GM12874 (cell line): ENCODE data around the gene HSF5.

ENCODE experiments used
- TF ChIP-seq, protein P1 (sequence below): IDR thresholded peaks from 2 replicates; pipeline ENCODE4 v1.5.1; 2011; ENCODE audit warnings: low read depth, mild to moderate bottlenecking, control low read depth, low read length, moderate library complexity; ENCODE audit not compliant: insufficient read depth

HSF5 gene

GRCh38 chr17:58411408-58411894 is 76.8 kb downstream of the HSF5 start:
- TF ChIP-seq, protein P1, sequence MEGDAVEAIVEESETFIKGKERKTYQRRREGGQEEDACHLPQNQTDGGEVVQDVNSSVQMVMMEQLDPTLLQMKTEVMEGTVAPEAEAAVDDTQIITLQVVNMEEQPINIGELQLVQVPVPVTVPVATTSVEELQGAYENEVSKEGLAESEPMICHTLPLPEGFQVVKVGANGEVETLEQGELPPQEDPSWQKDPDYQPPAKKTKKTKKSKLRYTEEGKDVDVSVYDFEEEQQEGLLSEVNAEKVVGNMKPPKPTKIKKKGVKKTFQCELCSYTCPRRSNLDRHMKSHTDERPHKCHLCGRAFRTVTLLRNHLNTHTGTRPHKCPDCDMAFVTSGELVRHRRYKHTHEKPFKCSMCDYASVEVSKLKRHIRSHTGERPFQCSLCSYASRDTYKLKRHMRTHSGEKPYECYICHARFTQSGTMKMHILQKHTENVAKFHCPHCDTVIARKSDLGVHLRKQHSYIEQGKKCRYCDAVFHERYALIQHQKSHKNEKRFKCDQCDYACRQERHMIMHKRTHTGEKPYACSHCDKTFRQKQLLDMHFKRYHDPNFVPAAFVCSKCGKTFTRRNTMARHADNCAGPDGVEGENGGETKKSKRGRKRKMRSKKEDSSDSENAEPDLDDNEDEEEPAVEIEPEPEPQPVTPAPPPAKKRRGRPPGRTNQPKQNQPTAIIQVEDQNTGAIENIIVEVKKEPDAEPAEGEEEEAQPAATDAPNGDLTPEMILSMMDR: no peak

- TF ChIP-seq, protein P1: no peak
These were observed 77.3 kb downstream of the HSF5 start for GRCh38 chr17:58410714-58411407.

GRCh38 chr17:58409432-58409831 is 78.8 kb downstream of the HSF5 start:
- TF ChIP-seq, protein P1: no peak

DNA sequence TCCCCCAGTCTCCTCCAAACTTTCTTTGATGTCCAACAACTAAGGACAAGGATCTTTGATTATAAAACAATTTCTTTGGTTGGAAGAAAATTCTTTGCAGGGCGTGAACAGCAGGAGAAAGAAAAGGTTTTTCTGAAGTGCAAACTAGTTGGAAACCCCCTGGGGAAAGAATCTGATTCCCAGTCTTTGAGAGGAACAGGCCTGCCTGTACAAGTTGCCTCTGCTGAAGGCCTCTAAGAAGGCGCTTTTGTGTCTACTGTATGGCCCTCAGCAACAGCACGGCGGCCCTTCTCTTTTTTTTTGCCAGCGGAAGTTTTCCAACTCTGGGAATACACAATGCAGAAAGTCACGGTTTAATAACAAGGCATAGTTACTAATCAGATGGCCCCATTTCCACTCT is 84.9 kb downstream of the HSF5 start:
- TF ChIP-seq, protein P1: no peak

DNA sequence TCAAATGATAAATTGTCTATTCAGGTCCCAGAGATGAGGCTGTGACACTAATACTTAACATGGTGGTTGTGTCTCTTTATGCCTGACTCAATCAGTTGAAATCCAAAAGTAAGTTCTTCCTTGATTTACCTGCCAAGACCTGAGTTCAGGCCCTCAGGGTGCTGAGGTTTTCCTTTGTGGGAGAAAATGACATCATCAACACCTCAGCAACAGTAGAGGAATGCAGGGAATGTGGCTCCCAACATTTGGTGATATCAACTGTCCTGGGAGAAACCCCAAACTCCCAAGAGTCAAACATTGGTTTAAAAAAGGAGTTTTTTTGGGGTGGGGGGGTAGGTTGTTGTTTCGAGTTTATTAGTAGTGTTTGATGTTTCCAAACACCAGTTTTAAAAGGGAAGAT is 85.5 kb downstream of the HSF5 start:
- TF ChIP-seq, protein P1: no peak

DNA sequence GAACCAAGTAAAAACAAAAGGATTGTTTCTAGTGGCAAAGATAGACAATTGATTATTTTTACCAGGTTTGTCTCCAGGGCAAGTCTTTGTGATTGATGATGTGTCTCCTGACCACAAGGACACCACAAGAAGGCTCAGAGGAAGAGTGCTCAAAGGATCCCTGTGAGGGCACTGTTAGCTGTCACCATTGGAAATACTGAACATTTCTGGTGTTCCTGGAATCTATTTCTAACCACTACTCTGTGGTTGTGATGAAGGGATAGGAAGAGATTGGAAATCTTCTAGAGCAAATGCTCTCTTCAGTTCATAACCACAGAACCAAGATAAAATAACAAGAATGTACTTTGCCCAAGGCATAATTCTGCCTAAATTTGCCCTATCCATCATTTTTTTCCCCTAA is 86.2 kb downstream of the HSF5 start:
- TF ChIP-seq, protein P1: no peak

DNA sequence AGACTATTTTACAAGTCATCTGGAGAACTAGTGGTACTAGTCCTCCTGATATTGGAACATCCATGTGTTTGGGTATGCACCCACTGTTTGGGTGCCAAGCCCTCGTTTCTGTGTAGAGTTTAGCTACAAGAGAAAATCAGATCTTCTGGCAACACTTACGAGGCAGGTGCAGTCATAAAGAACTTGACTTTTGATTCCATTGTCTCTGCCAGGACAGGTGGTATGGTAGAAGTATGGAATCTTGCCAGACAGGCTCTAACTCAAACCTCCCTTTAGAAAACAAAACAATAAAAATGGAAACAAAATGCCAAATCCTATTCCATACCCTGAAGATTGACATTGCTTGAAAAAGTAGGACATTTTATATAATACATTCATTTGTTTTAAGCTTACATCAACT is 86.9 kb downstream of the HSF5 start:
- TF ChIP-seq, protein P1: no peak
